Lower leg skin (tissue), 4 donors: ENCODE data around the gene CARF. TPM values are rescaled to one million over a fixed set of nuclear protein-coding genes. Genes with fewer than 3 reads are reported as not detected.
"Not testable (repeated sequence)": the region's sequence is repeated elsewhere in the genome, so short reads cannot be mapped to it uniquely, and the experiment has no call there.

Experiments
- DNase-seq, 2 donors: peaks; one replicate each; pipeline ENCODE4 v3.0.0-alpha.2; 2019; ENCODE audit warnings: low spot score in 2 of 2
- H3K4me3 ChIP-seq: fragments of 200-600 bp; sonication (generic); 2 replicates; pipeline ENCODE4 v1.5.1; 2017; ENCODE audit warnings: mild to moderate bottlenecking, low read depth; ENCODE audit not compliant: poor library complexity, severe bottlenecking
- POLR2A ChIP-seq, 2 donors: fragments of 450-650 bp; IDR thresholded peaks; one replicate each; pipeline ENCODE4 v1.6.1; 2016 to 2017; ENCODE audit warnings: antibody characterized with exemption in 2 of 2, mild to moderate bottlenecking in 1 of 2, moderate library complexity in 1 of 2
- WGBS, 2 donors: methylation state at CpG; one replicate each; pipeline ENCODE4 v1.1.5; 2018; 5-methylcytosine and 5-hydroxymethylcytosine counted together
- intact Hi-C: fragments of 100-400 bp; cut with DNase I; formaldehyde crosslinking; loops from one replicate; pipeline ENCODE4 v1.15.0; 2023; ENCODE audit warnings: low total_unique reads
- total RNA-seq, 4 donors: library from RNA; depleted of rRNA; stranded (reverse); fragments of >200 nt; gene quantifications; one replicate each; pipeline ENCODE4 v1.1.0, GENCODE V29; 2016
- TF ChIP-seq, protein P1 (sequence below), 3 donors: fragments of 450-650 bp; IDR thresholded peaks; one replicate each; pipeline ENCODE4 v1.5.1; 2016; ENCODE audit warnings: antibody characterized with exemption in 3 of 3, mild to moderate bottlenecking in 3 of 3, moderate library complexity in 2 of 3

Gene CARF
- total RNA-seq, 4 donors from 2014 or later: 9.1 to 12.1 (median 10.2) TPM

GRCh38 chr2:202976809-202977208 is 64.7 kb downstream of the CARF start:
- 96 to 98% methylated on average over 3 of the region's 3 CpGs for WGBS, 2 donors
- DNase-seq: no peak
- no peak for TF ChIP-seq POLR2A (IDR thresholded peaks at IDR 0.05)
- TF ChIP-seq, protein P1, sequence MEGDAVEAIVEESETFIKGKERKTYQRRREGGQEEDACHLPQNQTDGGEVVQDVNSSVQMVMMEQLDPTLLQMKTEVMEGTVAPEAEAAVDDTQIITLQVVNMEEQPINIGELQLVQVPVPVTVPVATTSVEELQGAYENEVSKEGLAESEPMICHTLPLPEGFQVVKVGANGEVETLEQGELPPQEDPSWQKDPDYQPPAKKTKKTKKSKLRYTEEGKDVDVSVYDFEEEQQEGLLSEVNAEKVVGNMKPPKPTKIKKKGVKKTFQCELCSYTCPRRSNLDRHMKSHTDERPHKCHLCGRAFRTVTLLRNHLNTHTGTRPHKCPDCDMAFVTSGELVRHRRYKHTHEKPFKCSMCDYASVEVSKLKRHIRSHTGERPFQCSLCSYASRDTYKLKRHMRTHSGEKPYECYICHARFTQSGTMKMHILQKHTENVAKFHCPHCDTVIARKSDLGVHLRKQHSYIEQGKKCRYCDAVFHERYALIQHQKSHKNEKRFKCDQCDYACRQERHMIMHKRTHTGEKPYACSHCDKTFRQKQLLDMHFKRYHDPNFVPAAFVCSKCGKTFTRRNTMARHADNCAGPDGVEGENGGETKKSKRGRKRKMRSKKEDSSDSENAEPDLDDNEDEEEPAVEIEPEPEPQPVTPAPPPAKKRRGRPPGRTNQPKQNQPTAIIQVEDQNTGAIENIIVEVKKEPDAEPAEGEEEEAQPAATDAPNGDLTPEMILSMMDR (IDR thresholded peaks at IDR 0.05): no peak
- no peak overlapping the region for H3K4me3 ChIP-seq
- intact Hi-C loops: no loop called here

- H3K4me3 ChIP-seq: no peak overlapping the region
- no peak for DNase-seq
- TF ChIP-seq POLR2A (IDR thresholded peaks at IDR 0.05): no peak
- TF ChIP-seq, protein P1 (IDR thresholded peaks at IDR 0.05): no peak
- intact Hi-C loops: no loop called here
- WGBS, 2 donors: 96 to 97% methylated on average over 3 of the region's 3 CpGs
These were observed 70.9 kb downstream of the CARF start for GRCh38 chr2:202982779-202983491.

- intact Hi-C loops: no loop called here
- no peak for DNase-seq
- H3K4me3 ChIP-seq: no peak overlapping the region
- TF ChIP-seq POLR2A (IDR thresholded peaks at IDR 0.05): no peak
- TF ChIP-seq, protein P1 (IDR thresholded peaks at IDR 0.05): no peak
- 96 to 97% methylated on average over 1 of the region's 1 CpG for WGBS, 2 donors
These were observed 77.7 kb downstream of the CARF start for GRCh38 chr2:202989749-202990148.

- intact Hi-C loops: no loop called here
- TF ChIP-seq, protein P1 (IDR thresholded peaks at IDR 0.05): no peak
- no peak for TF ChIP-seq POLR2A (IDR thresholded peaks at IDR 0.05)
- no peak overlapping the region for H3K4me3 ChIP-seq
- DNase-seq: no peak
- 88 to 90% methylated on average over 3 of the region's 3 CpGs for WGBS, 2 donors
These were observed 78.4 kb downstream of the CARF start for GRCh38 chr2:202990501-202990900.

DNA sequence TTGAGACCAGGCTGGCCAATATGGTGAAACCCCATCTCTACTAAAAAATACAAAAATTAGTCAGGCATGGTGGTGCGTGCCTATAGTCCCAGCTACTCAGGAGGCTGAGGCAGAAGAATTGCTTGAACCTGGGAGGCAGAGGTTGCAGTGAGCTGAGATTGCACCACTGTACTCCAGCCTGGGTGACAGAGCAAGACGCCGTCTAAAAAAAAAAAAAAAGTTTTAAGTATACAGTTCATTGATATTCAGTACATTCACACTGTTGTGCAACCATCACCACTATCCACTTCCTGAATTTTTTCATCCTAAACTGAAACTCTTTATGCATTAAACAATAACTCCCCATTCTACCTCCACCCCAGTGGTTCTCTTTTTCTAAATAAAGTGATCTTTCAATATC is 85.0 kb downstream of the CARF start:
- not testable (repeated sequence) for H3K4me3 ChIP-seq
- WGBS, 2 donors: 65 to 68% methylated on average over 3 of the region's 3 CpGs

GRCh38 chr2:203002054-203002821 is 90.2 kb downstream of the CARF start:
- WGBS, 2 donors: 74 to 80% methylated on average over 3 of the region's 3 CpGs
- H3K4me3 ChIP-seq: no peak overlapping the region

More for the DNA sequence above, 85.0 kb downstream of the CARF start:
- DNase-seq, intact Hi-C loops: not testable (repeated sequence)

More at GRCh38 chr2:203002054-203002821, 90.2 kb downstream of the CARF start:
- TF ChIP-seq POLR2A (IDR thresholded peaks at IDR 0.05): no peak
- TF ChIP-seq, protein P1 (IDR thresholded peaks at IDR 0.05): no peak
- intact Hi-C loops: no loop called here
- DNase-seq: no peak
